KOPT-K1 (cell line): ENCODE measurements around the gene SHOC2.
"Not testable (repeated sequence)": the region's sequence is repeated elsewhere in the genome, so short reads cannot be mapped to it uniquely, and the experiment has no call there.

ENCODE experiments used
- H3K27ac ChIP-seq: fragments of 200-600 bp; sonication (generic); 2 replicates; pipeline ENCODE4 v1.5.1; 2016; ENCODE audit warnings: antibody characterized with exemption, mild to moderate bottlenecking, low read depth, low read length; ENCODE audit not compliant: poor library complexity, severe bottlenecking
- H3K36me3 ChIP-seq: fragments of 200-600 bp; sonication (generic); 2 replicates; pipeline ENCODE4 v1.5.1; 2017; ENCODE audit warnings: antibody characterized with exemption, mild to moderate bottlenecking, low read length, moderate library complexity; ENCODE audit not compliant: insufficient read depth
- H3K9me3 ChIP-seq: fragments of 200-600 bp; sonication (generic); 2 replicates; pipeline ENCODE4 v1.5.1; 2017; ENCODE audit warnings: antibody characterized with exemption, low read length, mild to moderate bottlenecking; ENCODE audit not compliant: insufficient read depth, poor library complexity, severe bottlenecking

Gene SHOC2

GRCh38 chr10:110887560-110887959 is 31.8 kb upstream of the SHOC2 start:
- H3K36me3 ChIP-seq, result peaks cover 32% of the 10 kb centered on the region
- no peaks in the 10 kb centered on the region for H3K9me3 ChIP-seq
- H3K27ac ChIP-seq, result no peak overlapping the region

GRCh38 chr10:110892602-110893288 is 26.7 kb upstream of the SHOC2 start:
- Histone ChIP-seq H3K27ac (no peak overlapping the region), H3K9me3 (no peaks in the 10 kb centered on the region), H3K36me3 (peaks cover 44% of the 10 kb centered on the region)

GRCh38 chr10:110893559-110894179 is 25.7 kb upstream of the SHOC2 start:
- Histone ChIP-seq H3K27ac (no peak overlapping the region), H3K9me3 (no peaks in the 10 kb centered on the region), H3K36me3 (peaks cover 48% of the 10 kb centered on the region)

GRCh38 chr10:110897184-110897583 is 22.2 kb upstream of the SHOC2 start:
- H3K36me3 ChIP-seq, result peaks cover 46% of the 10 kb centered on the region
- H3K27ac ChIP-seq, result no peak overlapping the region
- H3K9me3 ChIP-seq, result no peaks in the 10 kb centered on the region

GRCh38 chr10:110898391-110898790 is 21.0 kb upstream of the SHOC2 start:
- H3K36me3 ChIP-seq, result peaks cover 46% of the 10 kb centered on the region
- H3K9me3 ChIP-seq, result no peaks in the 10 kb centered on the region
- no peak overlapping the region for H3K27ac ChIP-seq

- no peak overlapping the region for H3K27ac ChIP-seq
- no peaks in the 10 kb centered on the region for H3K9me3 ChIP-seq
- H3K36me3 ChIP-seq, result peaks cover 33% of the 10 kb centered on the region
These were observed 18.4 kb upstream of the SHOC2 start for GRCh38 chr10:110900983-110901382.

GRCh38 chr10:110901954-110902819 is 17.2 kb upstream of the SHOC2 start:
- H3K9me3 ChIP-seq, result no peaks in the 10 kb centered on the region
- no peak overlapping the region for H3K27ac ChIP-seq
- H3K36me3 ChIP-seq, result peaks cover 24% of the 10 kb centered on the region

- H3K27ac ChIP-seq, result no peak overlapping the region
These were observed 15.8 kb upstream of the SHOC2 start for GRCh38 chr10:110903280-110904278.

GRCh38 chr10:110910138-110910537 is 9.3 kb upstream of the SHOC2 start:
- Histone ChIP-seq H3K27ac (no peak overlapping the region), H3K36me3 (no peaks in the 10 kb centered on the region), H3K9me3 (no peaks in the 10 kb centered on the region)

More at GRCh38 chr10:110903280-110904278, 15.8 kb upstream of the SHOC2 start:
- Histone ChIP-seq H3K36me3 (peaks cover 16% of the 10 kb centered on the region), H3K9me3 (no peaks in the 10 kb centered on the region)

- no peak overlapping the region for H3K27ac ChIP-seq
- H3K36me3 ChIP-seq, result no peaks in the 10 kb centered on the region
- no peaks in the 10 kb centered on the region for H3K9me3 ChIP-seq
These were observed 7.0 kb upstream of the SHOC2 start for GRCh38 chr10:110912374-110912773.

GRCh38 chr10:110914431-110914830 is 5.0 kb upstream of the SHOC2 start:
- no peaks in the 10 kb centered on the region for H3K9me3 ChIP-seq
- H3K27ac ChIP-seq, result no peak overlapping the region
- H3K36me3 ChIP-seq, result no peaks in the 10 kb centered on the region

GRCh38 chr10:110915035-110915434 is 4.4 kb upstream of the SHOC2 start:
- Histone ChIP-seq H3K27ac (no peak overlapping the region), H3K9me3 (no peaks in the 10 kb centered on the region), H3K36me3 (no peaks in the 10 kb centered on the region)

GRCh38 chr10:110915600-110915999 is 3.8 kb upstream of the SHOC2 start:
- not testable (repeated sequence) for H3K36me3 ChIP-seq, H3K27ac ChIP-seq

GRCh38 chr10:110916554-110917346 is 2.7 kb upstream of the SHOC2 start:
- H3K27ac ChIP-seq, result no peak overlapping the region
- no peaks in the 10 kb centered on the region for H3K9me3 ChIP-seq
- no peaks in the 10 kb centered on the region for H3K36me3 ChIP-seq

More at GRCh38 chr10:110915600-110915999, 3.8 kb upstream of the SHOC2 start:
- not testable (repeated sequence) for H3K9me3 ChIP-seq
